22Rv1 (cell line): ENCODE data around the gene STARD10.

Experiments
- CTCF ChIP-seq: fragments of 450-650 bp; IDR thresholded peaks from 2 replicates; pipeline ENCODE4 v1.5.1; 2017; ENCODE audit warnings: mild to moderate bottlenecking
- ZFX ChIP-seq: fragments of 450-650 bp; IDR thresholded peaks from 2 replicates; pipeline ENCODE4 v1.6.1; 2017; ENCODE audit warnings: antibody characterized with exemption, borderline replicate concordance

DNA sequence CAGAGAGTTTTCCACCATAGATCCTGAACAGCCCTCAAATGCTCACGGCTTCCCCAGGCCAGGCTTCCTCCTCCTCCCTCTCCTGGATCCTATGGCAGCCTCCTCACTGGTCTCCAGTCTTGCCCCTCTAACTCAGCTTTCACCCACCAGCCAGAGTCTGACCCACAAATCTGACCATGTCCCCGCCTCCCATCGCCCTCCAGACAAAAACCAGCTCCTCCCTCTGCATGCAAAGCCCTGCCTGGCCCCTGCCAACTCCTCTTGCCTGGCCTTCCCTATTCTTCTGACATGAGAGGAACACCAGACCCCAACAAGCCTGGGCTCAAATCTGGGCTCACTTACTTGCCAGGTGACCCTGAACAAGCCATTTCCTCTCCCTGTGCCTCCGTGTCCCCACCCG, 87.3 kb downstream of the STARD10 start:
- no peak for TF ChIP-seq CTCF
- no peak for TF ChIP-seq ZFX
